ENCODE data around the gene AKT2. TPM values are rescaled to one million over a fixed set of nuclear protein-coding genes. Genes with fewer than 3 reads are reported as not detected.

Gene AKT2
- total RNA-seq, 2 donors from 2014 or later, result 190 to 208 TPM

DNA sequence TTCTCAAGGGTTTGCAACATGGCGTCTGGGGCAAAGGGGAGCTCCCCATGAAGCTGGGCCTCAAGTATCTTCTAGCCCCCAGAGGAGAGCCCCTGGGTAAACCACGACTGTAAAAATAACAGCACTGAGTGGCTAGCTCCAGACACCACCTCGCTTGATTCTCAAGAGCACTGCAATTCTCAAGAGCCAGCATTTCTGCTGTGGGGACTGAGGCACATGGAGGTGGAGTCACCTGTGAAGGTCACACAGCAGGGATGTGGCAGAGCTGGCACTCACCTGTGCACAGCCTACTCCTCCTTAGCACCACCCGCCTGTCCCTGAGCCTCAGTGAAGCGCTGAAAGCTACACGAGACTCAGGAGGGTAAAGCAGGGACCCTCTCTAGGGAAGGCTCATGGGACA lies 38.0 kb downstream of the AKT2 start:
- Histone ChIP-seq H3K9me3 (ENCODE audit: control insufficient read depth, low read length) (no peaks in the 10 kb centered on the region), H3K9ac (ENCODE audit: extremely low read depth, low read length, poor library complexity, severe bottlenecking) (no peak overlapping the region), H3K27me3 (ENCODE audit: control insufficient read depth, insufficient read depth, low read length, poor library complexity, severe bottlenecking) (no peaks in the 10 kb centered on the region), H3K27ac (ENCODE audit: low read depth, low read length) (no peak overlapping the region), H3K36me3 (ENCODE audit: control insufficient read depth, insufficient read depth, low read length) (peaks cover 15% of the 10 kb centered on the region), H3K4me3 (ENCODE audit: low read length) (no peak overlapping the region), H3K4me1 (ENCODE audit: control insufficient read depth, insufficient read depth, low read length) (peaks cover 3% of the 10 kb centered on the region)
- no peak for DNase-seq
- TF ChIP-seq, protein P1, sequence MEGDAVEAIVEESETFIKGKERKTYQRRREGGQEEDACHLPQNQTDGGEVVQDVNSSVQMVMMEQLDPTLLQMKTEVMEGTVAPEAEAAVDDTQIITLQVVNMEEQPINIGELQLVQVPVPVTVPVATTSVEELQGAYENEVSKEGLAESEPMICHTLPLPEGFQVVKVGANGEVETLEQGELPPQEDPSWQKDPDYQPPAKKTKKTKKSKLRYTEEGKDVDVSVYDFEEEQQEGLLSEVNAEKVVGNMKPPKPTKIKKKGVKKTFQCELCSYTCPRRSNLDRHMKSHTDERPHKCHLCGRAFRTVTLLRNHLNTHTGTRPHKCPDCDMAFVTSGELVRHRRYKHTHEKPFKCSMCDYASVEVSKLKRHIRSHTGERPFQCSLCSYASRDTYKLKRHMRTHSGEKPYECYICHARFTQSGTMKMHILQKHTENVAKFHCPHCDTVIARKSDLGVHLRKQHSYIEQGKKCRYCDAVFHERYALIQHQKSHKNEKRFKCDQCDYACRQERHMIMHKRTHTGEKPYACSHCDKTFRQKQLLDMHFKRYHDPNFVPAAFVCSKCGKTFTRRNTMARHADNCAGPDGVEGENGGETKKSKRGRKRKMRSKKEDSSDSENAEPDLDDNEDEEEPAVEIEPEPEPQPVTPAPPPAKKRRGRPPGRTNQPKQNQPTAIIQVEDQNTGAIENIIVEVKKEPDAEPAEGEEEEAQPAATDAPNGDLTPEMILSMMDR (conservative IDR thresholded peaks at IDR 0.05), result no peak
- H3K27ac Mint-ChIP-seq, result no peak overlapping the region
- H3K9me3 Mint-ChIP-seq, result no peaks in the 10 kb centered on the region
- no peak overlapping the region for H3K4me3 Mint-ChIP-seq
- peaks cover 21% of the 10 kb centered on the region for H3K36me3 Mint-ChIP-seq (ENCODE audit: low read depth)
- H3K27me3 Mint-ChIP-seq (ENCODE audit: insufficient read depth), result no peaks in the 10 kb centered on the region
- peaks cover under 1% of the 10 kb centered on the region for H3K4me1 Mint-ChIP-seq
- WGBS, 2 experiments (ENCODE audit: insufficient coverage in 1 of 2, insufficient read length in 1 of 2), result 95 to 96% methylated on average over 5 to 6 of the region's 6 CpGs

- Histone ChIP-seq H3K4me3 (ENCODE audit: low read length) (no peak overlapping the region), H3K36me3 (ENCODE audit: control insufficient read depth, insufficient read depth, low read length) (peaks cover 10% of the 10 kb centered on the region), H3K27ac (ENCODE audit: low read depth, low read length) (no peak overlapping the region), H3K4me1 (ENCODE audit: control insufficient read depth, insufficient read depth, low read length) (no peaks in the 10 kb centered on the region), H3K27me3 (ENCODE audit: control insufficient read depth, insufficient read depth, low read length, poor library complexity, severe bottlenecking) (no peaks in the 10 kb centered on the region), H3K9ac (ENCODE audit: extremely low read depth, low read length, poor library complexity, severe bottlenecking) (no peak overlapping the region), H3K9me3 (ENCODE audit: control insufficient read depth, low read length) (no peaks in the 10 kb centered on the region)
- TF ChIP-seq, protein P1 (conservative IDR thresholded peaks at IDR 0.05), result no peak
- Mint-ChIP-seq H3K9me3 (no peaks in the 10 kb centered on the region), H3K27ac (no peak overlapping the region), H3K4me1 (no peaks in the 10 kb centered on the region), H3K4me3 (no peak overlapping the region), H3K27me3 (ENCODE audit: insufficient read depth) (no peaks in the 10 kb centered on the region), H3K36me3 (ENCODE audit: low read depth) (peaks cover 23% of the 10 kb centered on the region)
- DNase-seq, result no peak
- 94 to 100% methylated on average over 4 to 15 of the region's 16 CpGs for WGBS, 2 experiments (ENCODE audit: insufficient coverage in 1 of 2, insufficient read length in 1 of 2)
These were observed 38.7 kb downstream of the AKT2 start for GRCh38 chr19:40246292-40247073.

GRCh38 chr19:40245506-40246128 lies 39.5 kb downstream of the AKT2 start:
- H3K27ac Mint-ChIP-seq, result no peak overlapping the region
- no peaks in the 10 kb centered on the region for H3K27me3 Mint-ChIP-seq (ENCODE audit: insufficient read depth)
- H3K4me1 ChIP-seq (ENCODE audit: control insufficient read depth, insufficient read depth, low read length), result no peaks in the 10 kb centered on the region
- H3K9me3 ChIP-seq (ENCODE audit: control insufficient read depth, low read length), result no peaks in the 10 kb centered on the region
- H3K9me3 Mint-ChIP-seq, result no peaks in the 10 kb centered on the region
- no peak overlapping the region for H3K4me3 ChIP-seq (ENCODE audit: low read length)
- H3K4me1 Mint-ChIP-seq, result no peaks in the 10 kb centered on the region
- no peak overlapping the region for H3K4me3 Mint-ChIP-seq
- WGBS, 2 experiments (ENCODE audit: insufficient coverage in 1 of 2, insufficient read length in 1 of 2), result 95 to 100% methylated on average over 1 to 9 of the region's 9 CpGs
- peaks cover 14% of the 10 kb centered on the region for H3K36me3 ChIP-seq (ENCODE audit: control insufficient read depth, insufficient read depth, low read length)
- DNase-seq, result no peak
- H3K36me3 Mint-ChIP-seq (ENCODE audit: low read depth), result peaks cover 24% of the 10 kb centered on the region
- no peaks in the 10 kb centered on the region for H3K27me3 ChIP-seq (ENCODE audit: control insufficient read depth, insufficient read depth, low read length, poor library complexity, severe bottlenecking)
- no peak overlapping the region for H3K27ac ChIP-seq (ENCODE audit: low read depth, low read length)
- H3K9ac ChIP-seq (ENCODE audit: extremely low read depth, low read length, poor library complexity, severe bottlenecking), result no peak overlapping the region
- TF ChIP-seq, protein P1 (conservative IDR thresholded peaks at IDR 0.05), result no peak
